ENCODE measurements around the gene PLPP4. TPM values are rescaled to one million over a fixed set of nuclear protein-coding genes. Genes with fewer than 3 reads are reported as not detected.

PLPP4 gene
- total RNA-seq, 1 donor from 2014 or later: not detected

GRCh38 chr10:120508393-120508792, 51.4 kb downstream of the PLPP4 start:
- ATAC-seq (ENCODE audit: poor library complexity): no peak
- intact Hi-C loops (cut with DNase I): no loop called here
- no peak for DNase-seq

GRCh38 chr10:120508966-120509365, 51.9 kb downstream of the PLPP4 start:
- ATAC-seq (ENCODE audit: poor library complexity): no peak

GRCh38 chr10:120511165-120511564, 54.1 kb downstream of the PLPP4 start:
- ATAC-seq (ENCODE audit: poor library complexity): no peak
- intact Hi-C loops (cut with DNase I): no loop called here
- DNase-seq: no peak

More at GRCh38 chr10:120508966-120509365, 51.9 kb downstream of the PLPP4 start:
- intact Hi-C loops (cut with DNase I): no loop called here
- DNase-seq: no peak

- no peak for DNase-seq
- ATAC-seq (ENCODE audit: poor library complexity): no peak
- intact Hi-C loops (cut with DNase I): no loop called here
Measured at GRCh38 chr10:120513307-120513796, 56.3 kb downstream of the PLPP4 start.

GRCh38 chr10:120514035-120514620, 57.1 kb downstream of the PLPP4 start:
- ATAC-seq (ENCODE audit: poor library complexity) (no peak), DNase-seq (peak; percentile 43)
- intact Hi-C loops (cut with DNase I): no loop called here

- intact Hi-C loops (cut with DNase I): no loop called here
- DNase-seq (no peak), ATAC-seq (ENCODE audit: poor library complexity) (no peak)
Measured at GRCh38 chr10:120514959-120515358, 57.9 kb downstream of the PLPP4 start.

- DNase-seq: no peak
- no peak for ATAC-seq (ENCODE audit: poor library complexity)
- intact Hi-C loops (cut with DNase I): no loop called here
Measured at GRCh38 chr10:120515741-120516140, 58.7 kb downstream of the PLPP4 start.

GRCh38 chr10:120516426-120516825, 59.4 kb downstream of the PLPP4 start:
- ATAC-seq (ENCODE audit: poor library complexity) (no peak), DNase-seq (no peak)
- intact Hi-C loops (cut with DNase I): no loop called here

GRCh38 chr10:120517196-120517595, 60.2 kb downstream of the PLPP4 start:
- no peak for ATAC-seq (ENCODE audit: poor library complexity)
- intact Hi-C loops (cut with DNase I): no loop called here
- DNase-seq: no peak

GRCh38 chr10:120517881-120518484, 61.0 kb downstream of the PLPP4 start:
- ATAC-seq (ENCODE audit: poor library complexity): no peak
- intact Hi-C loops (cut with DNase I): no loop called here

GRCh38 chr10:120521880-120522279, 64.9 kb downstream of the PLPP4 start:
- intact Hi-C loops (cut with DNase I): no loop called here
- no peak for DNase-seq
- ATAC-seq (ENCODE audit: poor library complexity): no peak

More at GRCh38 chr10:120517881-120518484, 61.0 kb downstream of the PLPP4 start:
- DNase-seq: no peak

GRCh38 chr10:120527691-120528090, 70.7 kb downstream of the PLPP4 start:
- intact Hi-C loops (cut with DNase I): no loop called here

GRCh38 chr10:120530699-120531098, 73.7 kb downstream of the PLPP4 start:
- no peak for ATAC-seq (ENCODE audit: poor library complexity)
- intact Hi-C loops (cut with DNase I): no loop called here

More at GRCh38 chr10:120527691-120528090, 70.7 kb downstream of the PLPP4 start:
- DNase-seq (no peak), ATAC-seq (ENCODE audit: poor library complexity) (no peak)

GRCh38 chr10:120538091-120538490, 81.1 kb downstream of the PLPP4 start:
- no peak for ATAC-seq (ENCODE audit: poor library complexity)
- intact Hi-C loops (cut with DNase I): no loop called here
- DNase-seq: no peak

More at GRCh38 chr10:120530699-120531098, 73.7 kb downstream of the PLPP4 start:
- no peak for DNase-seq

GRCh38 chr10:120539076-120539475, 82.0 kb downstream of the PLPP4 start:
- DNase-seq (no peak), ATAC-seq (ENCODE audit: poor library complexity) (no peak)
- intact Hi-C loops (cut with DNase I): no loop called here

GRCh38 chr10:120540486-120540885, 83.5 kb downstream of the PLPP4 start:
- intact Hi-C loops (cut with DNase I): no loop called here
- DNase-seq (no peak), ATAC-seq (ENCODE audit: poor library complexity) (no peak)

GRCh38 chr10:120541984-120542383, 85.0 kb downstream of the PLPP4 start:
- ATAC-seq (ENCODE audit: poor library complexity) (no peak), DNase-seq (no peak)
- intact Hi-C loops (cut with DNase I): no loop called here

- intact Hi-C loops (cut with DNase I): no loop called here
- ATAC-seq (ENCODE audit: poor library complexity): no peak
- no peak for DNase-seq
Measured at GRCh38 chr10:120542591-120542990, 85.6 kb downstream of the PLPP4 start.

GRCh38 chr10:120543291-120543690, 86.3 kb downstream of the PLPP4 start:
- intact Hi-C loops (cut with DNase I): no loop called here
- DNase-seq: no peak
- no peak for ATAC-seq (ENCODE audit: poor library complexity)

- no peak for DNase-seq
- ATAC-seq (ENCODE audit: poor library complexity): no peak
- intact Hi-C loops (cut with DNase I): no loop called here
Measured at GRCh38 chr10:120548210-120548609, 91.2 kb downstream of the PLPP4 start.

All from Right ventricle myocardium superior (tissue), 1 donor.